ENCODE data around the gene MGAT3.

MGAT3 gene

GRCh38 chr22:39530692-39531331 is 74.0 kb downstream of the MGAT3 start:
- Histone ChIP-seq H3K4me3 (ENCODE audit: low read depth, low read length) (no peak overlapping the region; the same call in 1 of the 2 replicates), H3K27me3 (no peaks in the 10 kb centered on the region), H3K9me3 (no peaks in the 10 kb centered on the region), H3K36me3 (peaks cover 29% of the 10 kb centered on the region), H3K4me1 (peaks cover 28% of the 10 kb centered on the region)
- peak; percentile 52 for TF ChIP-seq CTCF (IDR thresholded peaks at IDR 0.05; ENCODE audit: low read depth, low read length)
- DNase-seq: peak; percentile 67

- peak; percentile 99 for DNase-seq
- H3K36me3 ChIP-seq: peaks cover 26% of the 10 kb centered on the region
- peak within 1 kb of the TSS; percentile 98 for H3K4me3 ChIP-seq (ENCODE audit: low read depth, low read length)
- no peaks in the 10 kb centered on the region for H3K9me3 ChIP-seq
- no peaks in the 10 kb centered on the region for H3K27me3 ChIP-seq
- H3K4me1 ChIP-seq: peaks cover 23% of the 10 kb centered on the region
- no peak for TF ChIP-seq CTCF (IDR thresholded peaks at IDR 0.05; ENCODE audit: low read depth, low read length)
Observed at GRCh38 chr22:39532215-39533073, 75.6 kb downstream of the MGAT3 start, which contains the start of gene RPS19BP1. RPS19BP1 (minus strand) TSS chr22:39532748; CDS start chr22:39532738, 10 bp downstream.

GRCh38 chr22:39534092-39534506 is 77.3 kb downstream of the MGAT3 start:
- Histone ChIP-seq H3K27me3 (no peaks in the 10 kb centered on the region), H3K4me1 (peaks cover 8% of the 10 kb centered on the region), H3K4me3 (ENCODE audit: low read depth, low read length) (no peak overlapping the region), H3K36me3 (peaks cover 15% of the 10 kb centered on the region), H3K9me3 (no peaks in the 10 kb centered on the region)
- no peak for DNase-seq
- TF ChIP-seq CTCF (IDR thresholded peaks at IDR 0.05; ENCODE audit: low read depth, low read length): no peak

GRCh38 chr22:39534591-39535356 is 78.0 kb downstream of the MGAT3 start:
- Histone ChIP-seq H3K27me3 (no peaks in the 10 kb centered on the region), H3K9me3 (no peaks in the 10 kb centered on the region), H3K36me3 (peaks cover 9% of the 10 kb centered on the region), H3K4me3 (ENCODE audit: low read depth, low read length) (peak overlapping the region; percentile 25), H3K4me1 (peaks cover 8% of the 10 kb centered on the region)
- TF ChIP-seq CTCF (IDR thresholded peaks at IDR 0.05; ENCODE audit: low read depth, low read length): peak; percentile 81
- DNase-seq: peak; percentile 93

- H3K36me3 ChIP-seq: peaks cover 4% of the 10 kb centered on the region
- no peak for DNase-seq
- H3K9me3 ChIP-seq: no peaks in the 10 kb centered on the region
- no peak overlapping the region for H3K4me3 ChIP-seq (ENCODE audit: low read depth, low read length)
- H3K4me1 ChIP-seq: peaks cover 8% of the 10 kb centered on the region
- TF ChIP-seq CTCF (IDR thresholded peaks at IDR 0.05; ENCODE audit: low read depth, low read length): no peak
- H3K27me3 ChIP-seq: no peaks in the 10 kb centered on the region
Observed at GRCh38 chr22:39535357-39535725, 78.5 kb downstream of the MGAT3 start.
